ENCODE results near the gene DERA.

DERA gene

GRCh38 chr12:16086462-16086861, 175.3 kb downstream of the DERA start:
- no peak for DNase-seq

- DNase-seq, result no peak
Measured at GRCh38 chr12:16086942-16087341, 175.8 kb downstream of the DERA start.

All from T-helper 9 cell (primary cell).